ENCODE results near the gene ENDOU.

ENDOU gene

DNA sequence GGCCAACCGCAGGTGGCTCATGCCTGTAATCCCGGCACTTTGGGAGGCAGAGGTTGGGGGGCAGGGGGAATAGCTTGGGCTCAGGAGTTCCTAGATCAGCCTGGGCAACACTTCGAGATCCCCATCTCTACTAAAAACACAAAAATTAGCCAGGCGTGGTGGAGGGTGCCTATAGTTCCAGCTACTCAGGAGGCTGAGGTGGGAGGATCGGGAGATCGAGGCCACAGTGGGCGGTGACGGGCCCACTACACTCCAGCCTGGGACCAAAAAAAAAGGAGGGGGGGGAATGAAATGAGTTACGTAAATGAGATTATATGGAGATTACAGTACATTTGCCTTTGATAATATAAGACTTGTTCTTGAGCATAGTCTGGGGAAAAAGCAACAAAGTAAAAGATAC is 20.6 kb downstream of the ENDOU start:
- H3K27ac ChIP-seq, result no peak overlapping the region
- TF ChIP-seq CTCF (IDR thresholded peaks at IDR 0.05), result no peak

DNA sequence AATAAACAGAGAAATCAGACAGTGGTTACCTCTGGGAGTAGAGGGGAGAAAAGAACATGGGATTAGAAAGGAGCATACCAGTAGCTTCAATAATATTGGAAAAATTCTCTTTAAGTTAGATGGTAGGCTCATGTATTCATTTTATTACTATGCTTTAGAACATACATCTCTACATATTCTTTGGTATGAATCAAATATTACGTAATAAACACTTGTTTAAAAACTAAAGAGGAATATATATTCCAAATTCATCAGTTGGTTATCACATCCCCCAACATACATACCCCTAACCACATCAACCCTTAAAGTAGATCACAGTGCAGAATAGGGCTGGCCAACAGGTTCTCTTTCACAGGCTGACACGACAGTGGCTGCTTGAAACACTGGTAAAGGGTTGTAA is 25.0 kb downstream of the ENDOU start:
- no peak overlapping the region for H3K27ac ChIP-seq
- no peak for TF ChIP-seq CTCF (IDR thresholded peaks at IDR 0.05)
- no peak for TF ChIP-seq ZFX (IDR thresholded peaks at IDR 0.05; ENCODE audit: borderline replicate concordance)

- TF ChIP-seq CTCF (IDR thresholded peaks at IDR 0.05) (no peak), ZFX (IDR thresholded peaks at IDR 0.05; ENCODE audit: borderline replicate concordance) (no peak)
- H3K27ac ChIP-seq, result no peak overlapping the region
These were observed 26.7 kb downstream of the ENDOU start for GRCh38 chr12:47698631-47699030.

DNA sequence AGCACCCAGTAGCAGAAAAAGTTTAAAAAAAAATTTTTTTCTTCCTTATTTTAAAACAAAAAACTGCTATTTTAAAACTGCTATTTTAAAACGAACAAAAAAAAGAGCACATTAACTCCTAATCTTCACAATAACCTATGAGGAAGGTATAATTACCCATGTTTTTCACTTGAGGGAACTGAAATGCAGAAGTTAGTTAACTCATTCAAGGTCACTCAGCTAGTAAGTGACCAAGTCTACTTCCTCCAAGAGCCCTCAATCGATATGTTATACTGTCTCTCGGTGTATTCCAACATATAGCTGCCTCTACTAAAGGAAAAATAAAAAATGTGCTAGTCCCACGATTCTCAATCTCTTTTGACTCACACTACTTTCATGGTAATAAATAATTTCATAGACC is 27.2 kb downstream of the ENDOU start:
- no peak for TF ChIP-seq ZFX (IDR thresholded peaks at IDR 0.05; ENCODE audit: borderline replicate concordance)
- no peak for TF ChIP-seq CTCF (IDR thresholded peaks at IDR 0.05)
- H3K27ac ChIP-seq, result no peak overlapping the region

DNA sequence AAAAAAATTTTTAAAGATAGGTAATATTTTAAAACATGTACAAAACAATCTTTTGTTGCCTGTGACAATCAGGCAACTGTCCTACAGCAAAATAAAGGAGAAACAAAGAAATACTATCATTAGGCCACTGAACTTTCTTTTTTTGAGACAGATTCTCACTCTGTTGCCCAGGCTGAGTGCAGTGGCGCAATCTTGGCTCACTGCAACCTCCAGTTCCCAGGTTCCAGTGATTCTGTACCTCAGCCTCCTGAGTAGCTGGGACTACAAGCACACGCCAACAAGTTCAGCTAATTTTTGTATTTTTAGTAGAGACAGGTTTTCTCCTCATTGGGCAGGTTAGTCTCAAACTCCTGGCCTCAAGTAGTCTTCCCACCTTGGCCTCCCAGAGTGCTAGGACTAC is 36.1 kb downstream of the ENDOU start:
- TF ChIP-seq CTCF (IDR thresholded peaks at IDR 0.05), result no peak
- H3K27ac ChIP-seq, result no peak overlapping the region

- TF ChIP-seq ZFX (IDR thresholded peaks at IDR 0.05; ENCODE audit: borderline replicate concordance) (no peak), CTCF (IDR thresholded peaks at IDR 0.05) (no peak)
- H3K27ac ChIP-seq, result no peak overlapping the region
These were observed 37.7 kb downstream of the ENDOU start for GRCh38 chr12:47687636-47688035.

DNA sequence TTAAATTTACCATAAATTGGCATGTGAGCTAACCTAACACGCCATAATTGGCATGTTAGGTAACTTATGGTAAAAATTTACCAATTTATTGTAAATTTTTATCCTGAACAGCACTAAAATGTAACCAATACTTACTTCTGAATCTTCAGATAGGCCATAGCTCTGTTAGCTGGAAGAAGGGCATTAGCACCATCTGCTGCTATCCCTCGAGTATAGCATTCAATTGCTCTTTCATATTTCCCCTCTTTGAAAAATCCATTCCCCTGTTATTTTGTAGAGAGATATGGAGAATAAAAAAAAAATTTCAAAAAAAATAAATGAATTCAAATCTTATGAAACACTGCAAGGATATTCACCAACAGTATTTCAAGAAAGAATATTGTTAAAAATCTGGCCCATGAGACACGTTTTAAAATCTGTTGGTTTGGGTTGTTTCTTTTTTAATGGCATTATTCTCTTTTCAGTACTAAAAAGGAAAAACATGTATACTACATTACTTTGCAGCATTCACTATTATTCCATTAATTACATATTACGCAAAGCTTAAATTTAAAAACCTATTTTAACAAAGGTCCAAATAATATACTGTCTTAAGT is 38.5 kb downstream of the ENDOU start:
- TF ChIP-seq CTCF (IDR thresholded peaks at IDR 0.05), result peak; percentile 78
- TF ChIP-seq ZFX (IDR thresholded peaks at IDR 0.05; ENCODE audit: borderline replicate concordance), result no peak
- no peak overlapping the region for H3K27ac ChIP-seq
